Neural progenitor cell (in vitro differentiated cells): Measurements from ENCODE around the gene SH2D4B. TPM values are rescaled to one million over a fixed set of nuclear protein-coding genes. Genes with fewer than 3 reads are reported as not detected.
A peak's percentile ranks its signal among the peaks of the same experiment; 100 is the strongest.

ENCODE experiments used
- DNase-seq: peaks from one replicate; pipeline ENCODE4 v3.0.0-alpha.2; 2016; ENCODE audit warnings: low spot score
- H2AFZ ChIP-seq: fragments of 200-600 bp; sonication (generic); replicated peaks from 2 replicates; pipeline ENCODE4 v1.6.1; 2016; ENCODE audit warnings: antibody characterized with exemption
- H3F3A ChIP-seq: fragments of 200-600 bp; sonication (generic); 2 replicates; pipeline ENCODE4 v1.6.1; 2016; ENCODE audit warnings: antibody characterized with exemption, low read depth
- H3K27ac ChIP-seq: fragments of 200-600 bp; sonication (generic); 2 replicates; pipeline ENCODE4 v1.5.1; 2016; ENCODE audit warnings: mild to moderate bottlenecking
- H3K27me3 ChIP-seq: fragments of 200-600 bp; sonication (generic); 2 replicates; pipeline ENCODE4 v1.6.1; 2016; ENCODE audit warnings: mild to moderate bottlenecking, moderate library complexity
- H3K36me3 ChIP-seq: fragments of 200-600 bp; sonication (generic); 2 replicates; pipeline ENCODE4 v1.5.1; 2016
- H3K4me1 ChIP-seq: fragments of 200-600 bp; sonication (generic); 2 replicates; pipeline ENCODE4 v1.6.1; 2016; ENCODE audit warnings: mixed run types
- H3K4me2 ChIP-seq: fragments of 200-600 bp; sonication (generic); 2 replicates; pipeline ENCODE4 v1.6.1; 2016
- H3K4me3 ChIP-seq: fragments of 200-600 bp; sonication (generic); 2 replicates; pipeline ENCODE4 v1.5.1; 2016
- H3K79me2 ChIP-seq: fragments of 200-600 bp; sonication (generic); 2 replicates; pipeline ENCODE4 v1.6.1; 2016; ENCODE audit warnings: low read depth
- H3K9ac ChIP-seq: fragments of 200-600 bp; sonication (generic); 2 replicates; pipeline ENCODE4 v1.6.1; 2016
- H3K9me3 ChIP-seq: fragments of 200-600 bp; sonication (generic); 2 replicates; pipeline ENCODE4 v1.5.1; 2016; ENCODE audit warnings: low read depth
- H4K20me1 ChIP-seq: fragments of 200-600 bp; sonication (generic); 2 replicates; pipeline ENCODE4 v1.6.1; 2016; ENCODE audit warnings: low read depth
- H3K27ac Mint-ChIP-seq: 3 replicates; pipeline ENCODE4 v1.8.0; 2021; ENCODE audit warnings: mixed read lengths
- H3K27me3 Mint-ChIP-seq: 2 replicates; pipeline ENCODE4 v1.8.0; 2022; ENCODE audit warnings: low read depth, mild to moderate bottlenecking, inconsistent platforms, moderate library complexity, mixed read lengths; ENCODE audit not compliant: insufficient read depth
- H3K36me3 Mint-ChIP-seq: 3 replicates; pipeline ENCODE4 v1.8.0; 2021; ENCODE audit warnings: mixed read lengths
- H3K4me1 Mint-ChIP-seq: 3 replicates; pipeline ENCODE4 v1.8.0; 2021; ENCODE audit warnings: mixed read lengths
- H3K4me3 Mint-ChIP-seq: 3 replicates; pipeline ENCODE4 v1.8.0; 2021; ENCODE audit warnings: mild to moderate bottlenecking, moderate library complexity, mixed read lengths
- H3K9me3 Mint-ChIP-seq: 3 replicates; pipeline ENCODE4 v1.8.0; 2020; ENCODE audit warnings: mixed read lengths
- EZH2 ChIP-seq: fragments of 200-600 bp; sonication (generic); IDR thresholded peaks from 2 replicates; pipeline ENCODE4 v1.6.1; 2017; ENCODE audit warnings: antibody characterized with exemption, mild to moderate bottlenecking, moderate library complexity
- EZH2phosphoT487 ChIP-seq: fragments of 200-600 bp; sonication (generic); IDR thresholded peaks from 2 replicates; pipeline ENCODE4 v1.6.1; 2017; ENCODE audit warnings: antibody characterized with exemption
- total RNA-seq: library from RNA; depleted of rRNA; stranded (reverse); fragments of >200 nt; gene quantifications from 2 replicates; pipeline ENCODE4 v1.2.3, GENCODE V29; 2015; ENCODE audit warnings: low replicate concordance
- TF ChIP-seq, protein P1 (sequence below): fragments of 200-600 bp; sonication (generic); IDR thresholded peaks from 2 replicates; pipeline ENCODE4 v1.5.1; 2017; ENCODE audit warnings: antibody characterized with exemption, mild to moderate bottlenecking

Gene SH2D4B
- total RNA-seq, 1 donor from 2014 or later, result 0.11 TPM

- Mint-ChIP-seq H3K27ac (no peak overlapping the region), H3K27me3 (peaks cover 3% of the 10 kb centered on the region), H3K4me3 (no peak overlapping the region), H3K4me1 (peaks cover 10% of the 10 kb centered on the region), H3K9me3 (no peaks in the 10 kb centered on the region), H3K36me3 (peaks cover 2% of the 10 kb centered on the region)
- no peaks in the 10 kb centered on the region for H3K4me1 ChIP-seq
- H3K27ac ChIP-seq, result no peak overlapping the region
- H2AFZ ChIP-seq, result no peak overlapping the region
- no peaks in the 10 kb centered on the region for H3K9me3 ChIP-seq
- no peaks in the 10 kb centered on the region for H4K20me1 ChIP-seq
- H3F3A ChIP-seq, result no peaks in the 10 kb centered on the region
- no peaks in the 10 kb centered on the region for H3K36me3 ChIP-seq
- no peaks in the 10 kb centered on the region for H3K27me3 ChIP-seq
- H3K4me2 ChIP-seq, result no peak overlapping the region
- no peak overlapping the region for H3K4me3 ChIP-seq
- TF ChIP-seq, protein P1, sequence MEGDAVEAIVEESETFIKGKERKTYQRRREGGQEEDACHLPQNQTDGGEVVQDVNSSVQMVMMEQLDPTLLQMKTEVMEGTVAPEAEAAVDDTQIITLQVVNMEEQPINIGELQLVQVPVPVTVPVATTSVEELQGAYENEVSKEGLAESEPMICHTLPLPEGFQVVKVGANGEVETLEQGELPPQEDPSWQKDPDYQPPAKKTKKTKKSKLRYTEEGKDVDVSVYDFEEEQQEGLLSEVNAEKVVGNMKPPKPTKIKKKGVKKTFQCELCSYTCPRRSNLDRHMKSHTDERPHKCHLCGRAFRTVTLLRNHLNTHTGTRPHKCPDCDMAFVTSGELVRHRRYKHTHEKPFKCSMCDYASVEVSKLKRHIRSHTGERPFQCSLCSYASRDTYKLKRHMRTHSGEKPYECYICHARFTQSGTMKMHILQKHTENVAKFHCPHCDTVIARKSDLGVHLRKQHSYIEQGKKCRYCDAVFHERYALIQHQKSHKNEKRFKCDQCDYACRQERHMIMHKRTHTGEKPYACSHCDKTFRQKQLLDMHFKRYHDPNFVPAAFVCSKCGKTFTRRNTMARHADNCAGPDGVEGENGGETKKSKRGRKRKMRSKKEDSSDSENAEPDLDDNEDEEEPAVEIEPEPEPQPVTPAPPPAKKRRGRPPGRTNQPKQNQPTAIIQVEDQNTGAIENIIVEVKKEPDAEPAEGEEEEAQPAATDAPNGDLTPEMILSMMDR, result peak; percentile 9
- TF ChIP-seq EZH2phosphoT487, result no peak
- TF ChIP-seq EZH2, result no peak
- no peak for DNase-seq
- H3K9ac ChIP-seq, result no peak overlapping the region
- no peaks in the 10 kb centered on the region for H3K79me2 ChIP-seq
Measured at GRCh38 chr10:80567292-80567691, 29.6 kb downstream of the SH2D4B start.

GRCh38 chr10:80569131-80569895, 31.6 kb downstream of the SH2D4B start:
- Histone ChIP-seq H3K36me3 (no peaks in the 10 kb centered on the region), H3K27me3 (no peaks in the 10 kb centered on the region), H3K9me3 (no peaks in the 10 kb centered on the region), H3K9ac (no peak overlapping the region), H3K4me1 (no peaks in the 10 kb centered on the region), H2AFZ (no peak overlapping the region), H3K4me3 (no peak overlapping the region), H4K20me1 (no peaks in the 10 kb centered on the region), H3K27ac (no peak overlapping the region), H3K79me2 (no peaks in the 10 kb centered on the region), H3K4me2 (no peak overlapping the region), H3F3A (no peaks in the 10 kb centered on the region)
- H3K9me3 Mint-ChIP-seq, result no peaks in the 10 kb centered on the region
- H3K4me1 Mint-ChIP-seq, result peaks cover 10% of the 10 kb centered on the region
- no peak for TF ChIP-seq EZH2phosphoT487
- TF ChIP-seq, protein P1, result no peak
- TF ChIP-seq EZH2, result no peak
- H3K4me3 Mint-ChIP-seq, result no peak overlapping the region
- H3K36me3 Mint-ChIP-seq, result peaks cover 2% of the 10 kb centered on the region
- H3K27me3 Mint-ChIP-seq, result peaks cover under 1% of the 10 kb centered on the region
- no peak for DNase-seq
- H3K27ac Mint-ChIP-seq, result peak overlapping the region; percentile 35

- no peaks in the 10 kb centered on the region for H3K9me3 Mint-ChIP-seq
Measured at GRCh38 chr10:80571352-80571751, 33.6 kb downstream of the SH2D4B start.

More at GRCh38 chr10:80571352-80571751, 33.6 kb downstream of the SH2D4B start:
- no peak overlapping the region for H3K4me3 ChIP-seq
- no peak for DNase-seq
- Mint-ChIP-seq H3K27ac (no peak overlapping the region), H3K27me3 (no peaks in the 10 kb centered on the region), H3K4me1 (peaks cover 10% of the 10 kb centered on the region), H3K4me3 (no peak overlapping the region), H3K36me3 (peaks cover 2% of the 10 kb centered on the region)
- H3K79me2 ChIP-seq, result no peaks in the 10 kb centered on the region
- H3K27me3 ChIP-seq, result no peaks in the 10 kb centered on the region
- TF ChIP-seq, protein P1, result no peak
- H3K9ac ChIP-seq, result no peak overlapping the region
- no peaks in the 10 kb centered on the region for H3K36me3 ChIP-seq
- no peaks in the 10 kb centered on the region for H3F3A ChIP-seq
- H3K4me1 ChIP-seq, result no peaks in the 10 kb centered on the region
- no peak overlapping the region for H3K4me2 ChIP-seq
- no peak overlapping the region for H2AFZ ChIP-seq
- no peaks in the 10 kb centered on the region for H4K20me1 ChIP-seq
- no peak overlapping the region for H3K27ac ChIP-seq
- no peaks in the 10 kb centered on the region for H3K9me3 ChIP-seq
